Calu3 (cell line): Measurements from ENCODE around the gene MVK. TPM values are rescaled to one million over a fixed set of nuclear protein-coding genes. Genes with fewer than 3 reads are reported as not detected.
A peak's percentile ranks its signal among the peaks of the same experiment; 100 is the strongest.

ENCODE experiments used
- BruUV-seq: library from RNA; stranded (reverse); fragments of 400-500 nt; replicated peaks from 2 replicates; lab custom pipeline; 2021; lab: Mats Ljungman, UMichigan
- CTCF ChIA-PET: fragments of 300-600 bp; sonication (Branson Sonifier 250); formaldehyde crosslinking; loops from one replicate; lab custom pipeline; 2022; ENCODE audit warnings: antibody characterized with exemption; lab: Charles Lee
- DNase-seq: peaks from one replicate; pipeline ENCODE4 v3.0.0; 2022
- H3K27ac Mint-ChIP-seq: one replicate; pipeline ENCODE4 v1.8.0; 2022; ENCODE audit warnings: mixed read lengths; ENCODE audit not compliant: unreplicated experiment
- H3K27me3 Mint-ChIP-seq: one replicate; pipeline ENCODE4 v1.8.0; 2022; ENCODE audit warnings: mixed read lengths; ENCODE audit not compliant: unreplicated experiment
- H3K36me3 Mint-ChIP-seq: one replicate; pipeline ENCODE4 v1.8.0; 2022; ENCODE audit warnings: mild to moderate bottlenecking, moderate library complexity, mixed read lengths; ENCODE audit not compliant: insufficient read depth, unreplicated experiment
- H3K4me1 Mint-ChIP-seq: one replicate; pipeline ENCODE4 v1.8.0; 2022; ENCODE audit warnings: mild to moderate bottlenecking, low read depth, mixed read lengths; ENCODE audit not compliant: unreplicated experiment
- H3K4me3 Mint-ChIP-seq: one replicate; pipeline ENCODE4 v1.8.0; 2022; ENCODE audit warnings: mild to moderate bottlenecking, low read depth, moderate library complexity, mixed read lengths; ENCODE audit not compliant: unreplicated experiment
- H3K9me3 Mint-ChIP-seq: one replicate; pipeline ENCODE4 v1.8.0; 2022; ENCODE audit warnings: low read depth, mixed read lengths; ENCODE audit not compliant: unreplicated experiment
- CTCF ChIP-seq: fragments of 200-600 bp; IDR thresholded peaks from one replicate; pipeline ENCODE4 v1.8.0; 2022; ENCODE audit warnings: antibody characterized with exemption; ENCODE audit not compliant: unreplicated experiment
- intact Hi-C: fragments of 100-400 bp; cut with micrococcal nuclease; formaldehyde crosslinking; loops from one replicate; pipeline ENCODE4 v1.10.0; 2022; ENCODE audit not compliant: unreplicated experiment
- total RNA-seq: library from RNA; stranded (reverse); gene quantifications from 2 replicates; pipeline ENCODE4 v1.2.3, GENCODE V29; 2022

The MVK gene
- total RNA-seq, 1 experiment from 2014 or later, result 41.6 TPM

GRCh38 chr12:109624467-109624866, 50.9 kb downstream of the MVK start:
- no peak overlapping the region for H3K4me3 Mint-ChIP-seq
- H3K9me3 Mint-ChIP-seq, result no peaks in the 10 kb centered on the region
- no peak for TF ChIP-seq CTCF
- CTCF ChIA-PET, result interaction anchor here (0.6 to 0.8 kb wide), 2 partner anchors 15 to 27 kb away, joined by 3 read pairs; no protein-coding TSS in a partner anchor
- peaks cover 90% of the 10 kb centered on the region for H3K27me3 Mint-ChIP-seq
- BruUV-seq, result no TSS peak
- intact Hi-C loops, result no loop called here
- H3K4me1 Mint-ChIP-seq, result peaks cover 9% of the 10 kb centered on the region
- no peak overlapping the region for H3K27ac Mint-ChIP-seq
- H3K36me3 Mint-ChIP-seq, result peaks cover 9% of the 10 kb centered on the region
- DNase-seq, result peak; percentile 27

- Mint-ChIP-seq H3K36me3 (peaks cover 9% of the 10 kb centered on the region), H3K27ac (no peak overlapping the region), H3K4me1 (peaks cover 9% of the 10 kb centered on the region), H3K9me3 (no peaks in the 10 kb centered on the region), H3K27me3 (peaks cover 90% of the 10 kb centered on the region), H3K4me3 (no peak overlapping the region)
- no peak for DNase-seq
- TF ChIP-seq CTCF, result no peak
- CTCF ChIA-PET, result no interaction called here
- intact Hi-C loops, result no loop called here
- BruUV-seq, result no TSS peak
These were observed 51.6 kb downstream of the MVK start for GRCh38 chr12:109625131-109625559.

GRCh38 chr12:109625749-109626377, 52.3 kb downstream of the MVK start:
- peaks cover 90% of the 10 kb centered on the region for H3K27me3 Mint-ChIP-seq
- intact Hi-C loops, result no loop called here
- CTCF ChIA-PET, result interaction anchor here (0.6 kb wide), 1 partner anchor 1509 kb away, joined by 5 read pairs; no protein-coding TSS in a partner anchor

GRCh38 chr12:109626378-109627115, 53.0 kb downstream of the MVK start:
- Mint-ChIP-seq H3K27ac (no peak overlapping the region), H3K9me3 (no peaks in the 10 kb centered on the region), H3K4me3 (no peak overlapping the region), H3K4me1 (peaks cover 9% of the 10 kb centered on the region), H3K36me3 (peaks cover 9% of the 10 kb centered on the region), H3K27me3 (peaks cover 90% of the 10 kb centered on the region)
- DNase-seq, result no peak
- intact Hi-C loops, result no loop called here
- CTCF ChIA-PET, result interaction anchor here (0.6 kb wide), 1 partner anchor 1508 kb away, joined by 5 read pairs; no protein-coding TSS in a partner anchor
- TF ChIP-seq CTCF, result no peak
- no TSS peak for BruUV-seq

More at GRCh38 chr12:109625749-109626377, 52.3 kb downstream of the MVK start:
- Mint-ChIP-seq H3K4me3 (no peak overlapping the region), H3K9me3 (no peaks in the 10 kb centered on the region), H3K36me3 (peaks cover 9% of the 10 kb centered on the region), H3K27ac (no peak overlapping the region), H3K4me1 (peaks cover 9% of the 10 kb centered on the region)
- TF ChIP-seq CTCF, result no peak
- no peak for DNase-seq
- no TSS peak for BruUV-seq
